Stimulated activated CD4-positive, alpha-beta T cell treated with anti-CD3 and anti-CD28 coated beads, Interleukin-4, amount 100 ng/mL, for 4 hours (primary cell): Measurements from ENCODE around the gene MAP3K2.
A peak's percentile ranks its signal among the peaks of the same experiment; 100 is the strongest.

Experiments
- DNase-seq, 2 experiments: peaks; one replicate each; pipeline ENCODE4 v3.0.0-alpha.2; 2020

The MAP3K2 gene

GRCh38 chr2:127406454-127406853 lies 18.7 kb upstream of the MAP3K2 start:
- DNase-seq = no peak

GRCh38 chr2:127405255-127405610 lies 17.5 kb upstream of the MAP3K2 start:
- DNase-seq = no peak

- no peak for DNase-seq
These were observed 16.9 kb upstream of the MAP3K2 start for GRCh38 chr2:127404466-127405254.

- DNase-seq = no peak
These were observed 15.7 kb upstream of the MAP3K2 start for GRCh38 chr2:127403460-127403859.

GRCh38 chr2:127401757-127402695 lies 14.3 kb upstream of the MAP3K2 start:
- DNase-seq = no peak

- DNase-seq = no peak
These were observed 13.4 kb upstream of the MAP3K2 start for GRCh38 chr2:127400897-127401756.

GRCh38 chr2:127400533-127400896 lies 12.7 kb upstream of the MAP3K2 start:
- no peak for DNase-seq

GRCh38 chr2:127398239-127398590 lies 10.4 kb upstream of the MAP3K2 start:
- peak in 1 of 2 experiments; percentile 37 for DNase-seq

- DNase-seq = no peak
These were observed 9.9 kb upstream of the MAP3K2 start for GRCh38 chr2:127397568-127398238.

GRCh38 chr2:127394492-127394891 lies 6.7 kb upstream of the MAP3K2 start:
- DNase-seq = no peak

- DNase-seq = no peak
These were observed 5.2 kb upstream of the MAP3K2 start for GRCh38 chr2:127392828-127393578.

- no peak for DNase-seq
These were observed 4.5 kb upstream of the MAP3K2 start for GRCh38 chr2:127392133-127392827.

GRCh38 chr2:127389778-127390435 lies 2.1 kb upstream of the MAP3K2 start:
- no peak for DNase-seq

GRCh38 chr2:127388423-127389164 lies 819 bp upstream of the MAP3K2 start:
- DNase-seq = no peak

GRCh38 chr2:127386764-127387654 lies 766 bp downstream of the MAP3K2 start:
- peak; percentile 72 to 76 for DNase-seq

GRCh38 chr2:127386246-127386645 lies 1.5 kb downstream of the MAP3K2 start:
- DNase-seq = no peak

GRCh38 chr2:127384529-127384928 lies 3.2 kb downstream of the MAP3K2 start:
- DNase-seq = no peak

- DNase-seq = no peak
These were observed 4.9 kb downstream of the MAP3K2 start for GRCh38 chr2:127382831-127383230.

- DNase-seq = peak; percentile 21 to 40
These were observed 6.0 kb downstream of the MAP3K2 start for GRCh38 chr2:127381762-127382161.
